Suppressor macrophage treated with lipopolysaccharide for 1 hour (primary cell): ENCODE data around the gene ACTL6B.

Source experiments
- DNase-seq, 3 donors: peaks; one replicate each; pipeline ENCODE4 v3.0.0-alpha.2; 2020 to 2022

The ACTL6B gene

GRCh38 chr7:100599911-100600729 is 56.1 kb downstream of the ACTL6B start:
- no peak for DNase-seq

GRCh38 chr7:100598425-100598824 is 57.8 kb downstream of the ACTL6B start:
- DNase-seq = no peak

- DNase-seq = no peak
Measured at GRCh38 chr7:100595188-100595587, 61.1 kb downstream of the ACTL6B start.
